GM21576 (cell line): Measurements from ENCODE around the gene LRRC3.
"Not testable (repeated sequence)": the region's sequence is repeated elsewhere in the genome, so short reads cannot be mapped to it uniquely, and the experiment has no call there.

Experiments used
- ATAC-seq: cut with Tn5 transposase; IDR thresholded peaks from one replicate; pipeline ENCODE4 v1.9.1; 2021; ENCODE audit warnings: mild to moderate bottlenecking, moderate library complexity; ENCODE audit not compliant: unreplicated experiment

LRRC3 gene

DNA sequence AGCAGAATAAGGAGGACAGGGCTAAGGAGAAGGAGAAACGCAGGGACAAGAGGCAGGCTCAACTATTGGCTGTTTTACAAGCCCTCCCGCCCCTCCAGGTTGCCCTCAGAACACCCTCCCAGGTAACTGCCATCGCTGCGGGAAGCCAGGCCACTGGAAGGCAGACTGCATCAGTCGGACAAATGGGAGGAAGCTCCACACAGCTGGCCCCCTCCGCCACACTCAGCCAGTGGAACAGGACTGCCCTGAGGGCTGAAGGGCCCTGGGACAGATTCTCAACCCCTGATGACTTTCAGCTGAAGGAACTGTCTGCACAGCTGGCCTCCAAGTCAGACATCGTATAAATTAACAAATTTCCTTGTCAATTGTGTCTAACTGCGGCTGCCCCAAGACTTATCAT, 21.8 kb downstream of the LRRC3 start:
- ATAC-seq = no peak

GRCh38 chr21:44477712-44478111, 22.4 kb downstream of the LRRC3 start:
- ATAC-seq = no peak

GRCh38 chr21:44478124-44478800, 23.0 kb downstream of the LRRC3 start:
- no peak for ATAC-seq

DNA sequence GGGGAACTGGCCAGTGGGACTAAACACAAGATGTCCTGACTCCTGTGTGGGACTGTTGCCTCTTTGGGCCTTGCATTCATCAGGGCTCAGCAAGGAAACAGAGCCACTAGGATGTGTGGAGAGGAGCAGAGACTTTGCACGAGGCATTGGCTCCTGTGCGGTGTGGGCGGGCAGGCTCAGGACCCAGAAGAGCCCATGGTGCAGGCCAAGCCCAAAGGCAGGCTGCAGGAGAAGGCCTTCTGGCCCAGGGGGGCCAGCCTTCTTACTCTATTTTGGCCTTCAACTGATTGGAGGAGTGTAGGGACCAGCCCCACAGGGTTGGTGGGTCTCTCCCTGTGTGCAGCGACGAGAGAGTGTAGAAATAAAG, 23.5 kb downstream of the LRRC3 start:
- no peak for ATAC-seq

- ATAC-seq = not testable (repeated sequence)
These were observed 24.4 kb downstream of the LRRC3 start for GRCh38 chr21:44479556-44480199.

DNA sequence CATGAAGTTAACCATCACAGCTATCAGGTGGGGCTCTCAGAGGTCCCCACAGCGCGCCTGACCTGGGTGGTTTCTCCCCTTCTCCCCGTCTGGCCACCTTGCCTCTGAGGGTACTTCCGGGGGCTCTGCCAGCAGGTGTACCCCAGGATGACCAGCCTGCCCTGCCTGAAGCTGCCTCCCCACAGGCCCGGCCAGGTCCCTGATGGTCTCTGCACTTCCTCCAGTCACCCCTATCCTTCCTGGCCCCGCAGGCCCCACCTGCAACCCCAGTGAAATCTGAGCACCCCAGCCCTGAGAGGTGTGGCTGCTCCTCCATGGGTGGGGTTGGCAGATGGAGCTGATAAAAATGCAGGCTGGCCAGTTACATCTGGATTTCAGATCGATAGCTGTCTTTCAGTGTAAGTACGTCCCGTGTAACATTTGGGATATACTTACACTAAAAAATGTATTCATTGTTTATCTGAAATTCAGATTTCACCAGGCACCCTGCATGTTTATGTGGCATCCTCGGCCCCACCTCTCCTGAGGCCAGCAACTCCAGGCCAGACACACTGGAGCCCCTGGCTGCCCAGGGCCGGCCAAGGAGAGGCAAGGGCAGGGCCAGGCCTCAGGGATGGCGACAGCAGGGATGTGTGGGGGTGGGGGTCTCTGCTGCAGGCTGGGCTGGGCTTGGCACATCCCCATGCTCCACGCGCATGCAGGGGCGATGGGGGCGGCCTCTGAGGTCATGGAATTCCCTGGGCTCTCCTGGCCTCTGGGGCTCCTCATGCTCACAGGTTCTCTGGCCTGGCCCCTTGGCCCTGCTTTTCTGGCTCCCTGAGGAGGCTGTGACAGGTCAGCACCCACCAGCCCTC, 25.1 kb downstream of the LRRC3 start:
- ATAC-seq = no peak

GRCh38 chr21:44482581-44483287, 27.4 kb downstream of the LRRC3 start:
- no peak for ATAC-seq

DNA sequence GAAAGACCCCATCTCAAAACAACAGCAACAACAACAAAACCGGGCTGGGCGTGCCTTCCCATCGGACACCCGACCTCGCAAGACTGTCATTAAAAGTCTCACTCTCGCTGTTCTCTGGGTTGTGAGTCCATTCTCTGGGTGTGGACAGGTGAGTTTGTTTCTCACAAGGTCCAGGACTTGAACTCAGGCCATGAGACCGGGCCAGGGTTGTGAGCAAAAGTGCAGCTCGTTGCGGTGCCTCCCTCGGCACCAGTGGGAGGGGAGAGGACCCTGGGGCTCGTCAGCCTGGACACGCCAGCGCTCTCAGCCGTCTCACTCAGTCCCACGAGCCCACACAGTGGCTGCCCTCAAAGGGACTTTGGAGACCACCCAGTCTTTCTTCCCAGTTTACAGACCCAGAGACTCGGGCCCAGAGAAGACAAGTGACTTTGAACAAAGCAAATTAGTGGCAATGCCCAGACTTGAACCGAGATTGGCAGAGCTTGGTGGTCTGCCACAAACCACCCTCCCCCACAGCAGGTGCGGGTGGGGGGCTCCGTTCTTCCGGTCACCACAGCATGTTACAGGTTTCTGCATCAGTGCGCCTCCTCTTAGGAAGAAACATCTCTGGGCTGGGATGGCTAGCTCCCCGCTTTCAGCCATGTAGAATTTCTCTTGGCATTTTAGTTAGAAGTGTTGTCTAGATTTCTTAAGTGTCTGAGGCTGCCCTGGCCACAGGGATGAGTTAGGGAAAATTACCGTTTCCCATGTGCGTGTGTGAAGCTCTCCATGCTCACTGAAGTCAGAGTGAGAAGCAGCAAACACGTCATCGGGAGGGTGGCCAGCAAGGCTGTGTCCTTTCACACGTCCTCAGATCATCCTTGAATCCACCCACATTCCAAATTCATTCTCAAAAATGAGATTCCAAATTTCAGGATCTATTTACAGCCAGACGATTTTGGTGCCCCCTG, 28.3 kb downstream of the LRRC3 start:
- no peak for ATAC-seq

DNA sequence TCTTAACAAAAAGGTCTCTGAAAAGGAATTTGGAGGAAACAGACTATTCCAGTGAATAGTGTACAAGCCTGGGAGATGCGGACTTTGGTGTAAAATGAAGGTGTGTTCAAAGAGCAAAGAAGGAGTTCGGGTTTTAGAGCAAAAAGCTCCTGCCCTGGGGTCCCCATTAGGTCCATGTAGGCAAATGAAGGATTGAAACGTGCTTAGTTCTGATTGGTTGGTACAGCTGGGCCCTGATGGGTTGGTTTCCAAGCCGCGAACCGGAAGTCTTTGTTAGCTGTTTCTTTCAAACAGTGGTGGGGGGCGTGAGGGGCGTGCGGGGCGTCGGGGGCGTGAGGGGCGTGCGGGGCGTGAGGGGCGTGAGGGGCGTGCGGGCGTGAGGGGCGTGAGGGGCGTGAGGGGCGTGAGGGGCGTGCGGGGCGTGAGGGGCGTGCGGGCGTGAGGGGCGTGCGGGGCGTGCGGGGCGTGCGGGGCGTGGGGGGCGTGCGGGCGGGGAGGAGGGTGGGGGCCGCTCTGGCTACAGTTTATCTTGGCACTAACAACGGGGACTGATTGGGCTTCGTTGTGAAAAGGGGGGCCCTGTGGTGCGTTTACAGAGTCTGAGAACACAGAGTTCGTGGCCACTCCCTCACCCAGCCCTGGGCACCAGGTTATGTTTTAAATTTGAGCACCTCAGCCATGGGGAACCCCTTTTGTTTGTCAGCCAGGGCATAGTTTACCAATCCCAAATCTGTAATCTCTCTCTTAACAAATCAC, 29.4 kb downstream of the LRRC3 start:
- ATAC-seq = no peak

DNA sequence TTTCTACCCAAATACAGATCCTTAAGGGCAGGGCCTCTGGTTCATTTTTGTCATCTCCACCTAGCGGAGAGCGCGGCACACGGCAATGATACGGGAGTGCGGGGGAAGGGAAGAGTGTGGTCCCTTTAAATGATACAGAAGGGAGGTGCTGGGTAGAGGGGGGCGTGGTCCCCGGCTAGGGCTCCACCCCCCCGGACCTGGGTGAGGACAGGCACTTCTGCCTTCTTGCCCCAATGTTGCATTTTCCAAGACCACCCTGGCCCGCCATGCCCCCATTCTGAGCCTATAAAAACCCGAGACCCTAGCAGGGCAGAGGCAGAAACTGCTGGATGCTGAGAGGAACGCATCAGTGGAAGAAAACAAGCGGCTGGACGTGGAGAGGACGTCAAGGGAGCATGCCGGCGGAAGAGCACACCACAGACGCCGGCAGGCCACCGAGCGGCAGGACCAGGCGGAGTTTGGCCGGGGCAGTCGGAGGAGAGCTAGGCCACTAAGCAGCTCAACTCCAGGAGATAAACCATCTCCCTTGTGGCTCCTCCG, 30.0 kb downstream of the LRRC3 start:
- ATAC-seq = no peak

GRCh38 chr21:44485796-44486195, 30.5 kb downstream of the LRRC3 start:
- ATAC-seq = no peak

GRCh38 chr21:44486302-44486701, 31.0 kb downstream of the LRRC3 start:
- no peak for ATAC-seq

DNA sequence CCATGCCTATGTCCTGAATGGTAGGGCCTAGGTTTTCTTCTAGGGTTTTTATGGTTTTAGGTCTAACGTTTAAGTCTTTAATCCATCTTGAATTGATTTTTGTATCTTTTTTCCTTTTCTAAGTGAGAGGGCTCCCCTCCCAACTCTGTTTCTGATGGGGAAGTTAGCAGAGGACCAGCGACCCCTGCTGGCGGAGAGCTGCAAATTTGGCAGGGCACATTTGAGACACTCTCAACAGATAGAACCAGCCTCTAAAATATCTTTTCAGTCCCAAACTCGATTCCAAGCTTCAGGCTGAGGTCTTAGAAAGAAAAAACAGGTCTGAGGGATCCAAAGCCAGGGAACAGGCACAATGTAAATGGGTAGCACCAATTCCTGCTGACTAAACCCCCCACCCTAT, 32.5 kb downstream of the LRRC3 start:
- ATAC-seq = no peak

DNA sequence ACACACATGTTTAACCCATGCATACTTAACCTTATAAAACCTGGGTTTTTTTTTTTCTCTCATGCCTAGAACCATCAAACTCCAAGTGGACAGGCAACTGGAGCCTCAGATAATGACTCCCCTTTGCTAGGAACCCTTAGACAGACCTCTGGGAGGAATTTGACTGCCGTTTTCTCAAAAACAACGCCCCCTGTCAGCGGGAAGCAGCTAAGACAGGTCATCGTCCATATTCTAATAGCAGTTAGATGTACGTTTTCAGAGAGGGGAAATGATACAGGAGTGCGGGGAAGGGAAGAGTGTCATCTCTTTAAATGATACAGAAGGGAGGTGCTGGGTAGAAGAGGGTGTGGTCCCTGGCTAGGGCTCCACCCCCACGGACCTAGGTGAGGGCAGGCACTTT, 34.7 kb downstream of the LRRC3 start:
- no peak for ATAC-seq

GRCh38 chr21:44490405-44490804, 35.1 kb downstream of the LRRC3 start:
- ATAC-seq = no peak

GRCh38 chr21:44490816-44491215, 35.5 kb downstream of the LRRC3 start:
- no peak for ATAC-seq

GRCh38 chr21:44492567-44493385, 37.5 kb downstream of the LRRC3 start:
- ATAC-seq = no peak

- no peak for ATAC-seq
These were observed 39.1 kb downstream of the LRRC3 start for GRCh38 chr21:44494418-44494817.
